GM23248 (cell line): ENCODE measurements around the gene ZNF689. TPM values are rescaled to one million over a fixed set of nuclear protein-coding genes. Genes with fewer than 3 reads are reported as not detected.

ENCODE experiments used
- DNase-seq: peaks from one replicate; pipeline ENCODE4 v3.0.0-alpha.2; 2015
- H2AFZ ChIP-seq: fragments of 200-600 bp; sonication (generic); 2 replicates; pipeline ENCODE4 v1.6.1; 2016; ENCODE audit warnings: antibody characterized with exemption
- H3F3A ChIP-seq: fragments of 200-600 bp; sonication (generic); 2 replicates; pipeline ENCODE4 v1.6.1; 2016; ENCODE audit warnings: mild to moderate bottlenecking, antibody characterized with exemption, mixed run types; ENCODE audit not compliant: insufficient read depth
- H3K27ac ChIP-seq: fragments of 200-600 bp; sonication (generic); 2 replicates; pipeline ENCODE4 v1.5.1; 2016; ENCODE audit warnings: mild to moderate bottlenecking
- H3K27me3 ChIP-seq: fragments of 200-600 bp; sonication (generic); replicated peaks from 2 replicates; pipeline ENCODE4 v1.6.1; 2016; ENCODE audit warnings: mild to moderate bottlenecking; ENCODE audit not compliant: insufficient read depth
- H3K36me3 ChIP-seq: fragments of 200-600 bp; sonication (generic); 2 replicates; pipeline ENCODE4 v1.6.1; 2016; ENCODE audit warnings: low read depth, mild to moderate bottlenecking
- H3K4me1 ChIP-seq: fragments of 200-600 bp; sonication (generic); 2 replicates; pipeline ENCODE4 v1.6.1; 2016; ENCODE audit warnings: mild to moderate bottlenecking; ENCODE audit not compliant: insufficient read depth
- H3K4me2 ChIP-seq: fragments of 200-600 bp; sonication (generic); one replicate; pipeline ENCODE4 v1.6.1; 2016; ENCODE audit warnings: mild to moderate bottlenecking; ENCODE audit not compliant: unreplicated experiment
- H3K4me3 ChIP-seq: fragments of 200-600 bp; sonication (generic); 2 replicates; pipeline ENCODE4 v1.5.1; 2016; ENCODE audit warnings: mild to moderate bottlenecking
- H3K79me2 ChIP-seq: fragments of 200-600 bp; sonication (generic); 2 replicates; pipeline ENCODE4 v1.6.1; 2016; ENCODE audit warnings: mild to moderate bottlenecking; ENCODE audit not compliant: insufficient read depth
- H3K9ac ChIP-seq: fragments of 200-600 bp; sonication (generic); 2 replicates; pipeline ENCODE4 v1.6.1; 2016; ENCODE audit warnings: mild to moderate bottlenecking
- H3K9me2 ChIP-seq: fragments of 200-600 bp; sonication (generic); 2 replicates; pipeline ENCODE4 v1.6.1; 2016; ENCODE audit warnings: mixed run types, mild to moderate bottlenecking, moderate library complexity; ENCODE audit not compliant: insufficient read depth
- H3K9me3 ChIP-seq: fragments of 200-600 bp; sonication (generic); one replicate; pipeline ENCODE4 v1.6.1; 2017; ENCODE audit warnings: low read depth
- H4K20me1 ChIP-seq: fragments of 200-600 bp; sonication (generic); 2 replicates; pipeline ENCODE4 v1.6.0; 2016; ENCODE audit not compliant: insufficient read depth
- EZH2 ChIP-seq: fragments of 200-600 bp; sonication (generic); IDR thresholded peaks from 2 replicates; pipeline ENCODE4 v1.6.1; 2018; ENCODE audit warnings: antibody characterized with exemption, mild to moderate bottlenecking; ENCODE audit not compliant: insufficient read depth, poor library complexity, severe bottlenecking
- EZH2phosphoT487 ChIP-seq: fragments of 200-600 bp; sonication (generic); IDR thresholded peaks from 2 replicates; pipeline ENCODE4 v1.6.1; 2018; ENCODE audit warnings: antibody characterized with exemption, moderate library complexity, mild to moderate bottlenecking, low read depth; ENCODE audit not compliant: insufficient read depth
- WGBS, 2 experiments: methylation state at CpG; one replicate each; pipeline ENCODE4 v1.1.6; 2015 to 2017; ENCODE audit warnings: low lambda C conversion rate in 2 of 2, low coverage in 1 of 2; ENCODE audit errors: missing lambda C conversion rate in 2 of 2; 5-methylcytosine and 5-hydroxymethylcytosine counted together
- in situ Hi-C: fragments of 300-500 bp; cut with MboI; formaldehyde crosslinking; loops from 2 replicates; pipeline ENCODE4 v1.15.0; 2020
- polyA plus RNA-seq: library from polyadenylated mRNA; unstranded; fragments of >200 nt; fragmentation: Nextera tagmentation; extraction: Ambion mirVana; gene quantifications from 2 replicates; pipeline ENCODE4 v1.2.1, GENCODE V29; 2016
- total RNA-seq: library from RNA; depleted of rRNA; stranded (reverse); fragments of >200 nt; shearing (Covaris generic); gene quantifications from 2 replicates; pipeline ENCODE4 v1.2.3, GENCODE V29; 2014

The ZNF689 gene
- total and polyA plus RNA-seq, 2 experiments from 2014 or later, result 5.1 to 5.7 TPM

- H4K20me1 ChIP-seq, result no peaks in the 10 kb centered on the region
- H3K4me2 ChIP-seq, result no peak overlapping the region
- H3K4me3 ChIP-seq, result no peak overlapping the region
- no peaks in the 10 kb centered on the region for H3K36me3 ChIP-seq
- no peaks in the 10 kb centered on the region for H3K9me2 ChIP-seq
- TF ChIP-seq EZH2phosphoT487 (no peak), EZH2 (no peak)
- H3K9ac ChIP-seq, result no peak overlapping the region
- H3K27me3 ChIP-seq, result no peaks in the 10 kb centered on the region
- no peaks in the 10 kb centered on the region for H3K79me2 ChIP-seq
- no peak for DNase-seq
- H3K27ac ChIP-seq, result no peak overlapping the region
- WGBS, 2 experiments, result 81 to 82% methylated on average over 4 of the region's 4 CpGs
- H3K9me3 ChIP-seq, result no peaks in the 10 kb centered on the region
- no peak overlapping the region for H2AFZ ChIP-seq
- peaks cover 3% of the 10 kb centered on the region; the same call in 1 of the 2 replicates for H3F3A ChIP-seq
- peaks cover 4% of the 10 kb centered on the region; the same call in 1 of the 2 replicates for H3K4me1 ChIP-seq
- in situ Hi-C loops, result no loop called here
These were observed 43.7 kb downstream of the ZNF689 start for GRCh38 chr16:30566531-30566930.

GRCh38 chr16:30565984-30566383 lies 44.2 kb downstream of the ZNF689 start:
- Histone ChIP-seq H3K27ac (no peak overlapping the region), H3K4me3 (no peak overlapping the region), H3K4me1 (peaks cover 4% of the 10 kb centered on the region; the same call in 1 of the 2 replicates), H3K36me3 (no peaks in the 10 kb centered on the region), H3K79me2 (no peaks in the 10 kb centered on the region), H3K27me3 (no peaks in the 10 kb centered on the region), H3K4me2 (no peak overlapping the region), H3F3A (peaks cover 3% of the 10 kb centered on the region; the same call in 1 of the 2 replicates), H3K9ac (no peak overlapping the region), H3K9me3 (no peaks in the 10 kb centered on the region), H3K9me2 (no peaks in the 10 kb centered on the region), H4K20me1 (no peaks in the 10 kb centered on the region), H2AFZ (no peak overlapping the region)
- TF ChIP-seq EZH2phosphoT487, result no peak
- TF ChIP-seq EZH2, result no peak
- no peak for DNase-seq
- in situ Hi-C loops, result no loop called here
- 68 to 80% methylated on average over 8 of the region's 8 CpGs for WGBS, 2 experiments

GRCh38 chr16:30565526-30565925 lies 44.7 kb downstream of the ZNF689 start:
- 41 to 52% methylated on average over 5 to 7 of the region's 7 CpGs for WGBS, 2 experiments
- H3K9me3 ChIP-seq, result no peaks in the 10 kb centered on the region
- no peak overlapping the region for H3K27ac ChIP-seq

GRCh38 chr16:30562021-30562420 lies 48.2 kb downstream of the ZNF689 start:
- H3K36me3 ChIP-seq, result no peaks in the 10 kb centered on the region
- no peak overlapping the region for H2AFZ ChIP-seq
- H3K79me2 ChIP-seq, result peaks cover 10% of the 10 kb centered on the region
- no peak overlapping the region for H3K4me3 ChIP-seq
- H3K4me2 ChIP-seq, result no peak overlapping the region
- H4K20me1 ChIP-seq, result no peaks in the 10 kb centered on the region
- in situ Hi-C loops, result no loop called here
- no peak for DNase-seq
- no peaks in the 10 kb centered on the region for H3K9me3 ChIP-seq
- H3K27ac ChIP-seq, result no peak overlapping the region
- TF ChIP-seq EZH2phosphoT487 (no peak), EZH2 (no peak)
- no peak overlapping the region for H3K9ac ChIP-seq
- no peaks in the 10 kb centered on the region for H3K4me1 ChIP-seq
- WGBS, 2 experiments, result 88 to 93% methylated on average over 14 of the region's 14 CpGs
- no peaks in the 10 kb centered on the region for H3K9me2 ChIP-seq
- H3F3A ChIP-seq, result no peaks in the 10 kb centered on the region
- no peaks in the 10 kb centered on the region for H3K27me3 ChIP-seq

More at GRCh38 chr16:30565526-30565925, 44.7 kb downstream of the ZNF689 start:
- H3K9ac ChIP-seq, result no peak overlapping the region
- no peaks in the 10 kb centered on the region for H3K79me2 ChIP-seq
- peaks cover 3% of the 10 kb centered on the region; the same call in 1 of the 2 replicates for H3F3A ChIP-seq
- no peak for TF ChIP-seq EZH2phosphoT487
- H3K27me3 ChIP-seq, result no peaks in the 10 kb centered on the region
- H3K36me3 ChIP-seq, result no peaks in the 10 kb centered on the region
- no peak for DNase-seq
- H3K4me3 ChIP-seq, result no peak overlapping the region
- H3K4me2 ChIP-seq, result no peak overlapping the region
- no peaks in the 10 kb centered on the region for H4K20me1 ChIP-seq
- no peaks in the 10 kb centered on the region for H3K9me2 ChIP-seq
- H2AFZ ChIP-seq, result no peak overlapping the region
- in situ Hi-C loops, result no loop called here
- peaks cover 4% of the 10 kb centered on the region; the same call in 1 of the 2 replicates for H3K4me1 ChIP-seq
